ENCODE results near the gene CCDC116. TPM values are rescaled to one million over a fixed set of nuclear protein-coding genes. Genes with fewer than 3 reads are reported as not detected.
"Not testable (repeated sequence)": the region's sequence is repeated elsewhere in the genome, so short reads cannot be mapped to it uniquely, and the experiment has no call there.

Gene CCDC116
- total and polyA plus RNA-seq, 10 of the 15 experiments (the other 5 are each of a cell fraction or from before 2014, with no cell fraction given) = 0.04 to 0.18 (median 0.04) TPM; not detected in 6

DNA sequence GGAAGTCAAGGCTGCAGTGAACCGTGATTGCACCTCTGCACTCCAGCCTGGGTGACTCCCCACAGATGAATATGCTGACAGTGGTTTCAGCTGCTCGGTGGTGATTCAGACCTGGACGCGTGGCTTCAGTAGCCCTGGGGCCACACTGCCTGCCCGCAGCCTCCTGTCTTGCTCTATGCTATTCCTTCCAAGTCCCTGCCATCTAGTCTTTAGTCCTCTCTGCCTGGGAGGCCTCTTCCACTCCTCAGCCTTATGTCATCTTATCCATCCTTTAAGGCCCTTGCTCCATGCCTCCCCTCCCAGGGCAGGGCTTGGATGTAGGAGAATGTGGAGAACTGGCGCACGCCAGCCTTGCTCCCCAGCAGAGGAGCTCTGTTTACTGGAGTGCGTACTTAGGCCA, 25.8 kb upstream of the CCDC116 start:
- Histone ChIP-seq H3K9ac (ENCODE audit: control insufficient read depth, insufficient read depth, low read length) (no peak overlapping the region), H2AFZ (ENCODE audit: control insufficient read depth, low read depth, low read length) (no peak overlapping the region), H3K4me1 (ENCODE audit: control insufficient read depth, insufficient read depth, low read length) (peaks cover 4% of the 10 kb centered on the region; the same call in 1 of the 2 replicates), H4K20me1 (ENCODE audit: control insufficient read depth, insufficient read depth) (peaks cover 3% of the 10 kb centered on the region; the same call in 1 of the 2 replicates), H3K4me2 (ENCODE audit: control insufficient read depth, insufficient read depth) (no peak overlapping the region), H3K27ac (ENCODE audit: control insufficient read depth, insufficient read depth) (no peak overlapping the region), H3K9me3 (replicated peaks; ENCODE audit: control insufficient read depth, insufficient read depth, low read length) (no peaks in the 10 kb centered on the region), H3K27me3 (replicated peaks in 1 of 2; ENCODE audit: control insufficient read depth in 2 of 2, insufficient read depth in 2 of 2, low read length in 1 of 2) (no peaks in the 10 kb centered on the region), H3K36me3 (ENCODE audit: control insufficient read depth in 2 of 2, insufficient read depth in 2 of 2, low read length in 1 of 2) (peaks cover 14 to 20% of the 10 kb centered on the region in 2 experiments), H3K4me3 (no peak overlapping the region), H3K79me2 (ENCODE audit: control insufficient read depth, insufficient read depth, low read length) (peaks cover 49% of the 10 kb centered on the region)
- ChIA-PET POLR2A (interaction anchor here (1.1 to 1.8 kb wide), 3 partner anchors 9 to 23 kb away, joined by 3 to 8 read pairs (median 6); no protein-coding TSS in a partner anchor), SMC1A (ENCODE audit: uncharacterized antibody, unreplicated experiment) (interaction anchor here (1.2 to 3.5 kb wide), 2 partner anchors 10 to 36 kb away, joined by 3 to 12 read pairs; no protein-coding TSS in a partner anchor), CTCF (interaction anchor here (0.7 to 1.4 kb wide), 4 partner anchors 9 to 40 kb away, joined by 3 to 4 read pairs (median 3); no protein-coding TSS in a partner anchor), RAD21 (ENCODE audit: unreplicated experiment) (no interaction called here)
- no peak for FAIRE-seq
- WGBS (ENCODE audit: insufficient coverage, insufficient replicate concordance, low lambda C conversion rate, missing lambda C conversion rate) = 45% methylated on average over 8 of the region's 8 CpGs
- intact Hi-C loops (cut with micrococcal nuclease; ENCODE audit: unreplicated experiment) (no loop called here), in situ Hi-C loops (cut with MboI) (no loop called here)
- no peak for DNase-seq (ENCODE audit: low read depth, low spot score)
- no TSS peak for BruUV-seq (replicated peaks)
- 0 out of 2 replicates have a peak, but pooled peaks have one; percentile 11 for TF ChIP-seq RUNX3 (IDR thresholded peaks at IDR 0.05; ENCODE audit: low read length)
- no peak for TF ChIP-seq MXI1 (IDR thresholded peaks at IDR 0.05; ENCODE audit: low read depth, low read length)
- no peak for TF ChIP-seq ZNF274 (IDR thresholded peaks at IDR 0.05; ENCODE audit: insufficient read depth, insufficient read length)
- no peak for ATAC-seq

DNA sequence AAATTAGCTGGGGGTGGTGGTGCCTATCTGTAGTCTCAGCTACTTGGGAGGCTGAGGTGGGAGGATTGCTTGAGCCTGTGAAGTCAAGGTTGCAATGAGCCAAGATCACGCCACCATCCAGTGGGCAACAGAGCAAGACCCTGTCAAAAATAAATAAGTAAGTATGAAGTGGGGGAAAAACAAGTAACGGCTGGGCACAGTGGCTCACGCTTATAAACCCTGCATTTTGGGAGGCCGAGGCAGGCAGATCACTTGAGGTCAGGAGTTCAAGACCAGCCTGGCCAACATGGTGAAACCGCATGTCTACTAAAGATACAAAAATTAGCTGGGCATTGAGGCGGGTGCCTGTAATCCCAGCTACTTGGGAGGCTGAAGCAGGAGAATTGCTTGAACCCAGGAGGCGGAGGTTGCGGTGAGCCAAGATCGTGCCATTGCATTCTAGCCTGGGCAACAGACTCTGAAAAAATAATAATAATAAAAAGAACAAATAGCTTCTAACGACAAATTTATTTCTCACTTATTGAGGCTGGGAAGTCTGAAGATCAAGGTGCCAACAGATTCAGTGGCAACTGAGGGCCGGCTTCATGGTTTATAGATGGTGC, 22.9 kb upstream of the CCDC116 start:
- RAD21 ChIA-PET (ENCODE audit: unreplicated experiment); H3K27me3 ChIP-seq (replicated peaks in 1 of 2; ENCODE audit: control insufficient read depth in 2 of 2, insufficient read depth in 2 of 2, low read length in 1 of 2); H3K9me3 ChIP-seq (replicated peaks; ENCODE audit: control insufficient read depth, insufficient read depth, low read length); H4K20me1 ChIP-seq (ENCODE audit: control insufficient read depth, insufficient read depth); H3K27ac ChIP-seq (ENCODE audit: control insufficient read depth, insufficient read depth); ATAC-seq; H2AFZ ChIP-seq (ENCODE audit: control insufficient read depth, low read depth, low read length); BruUV-seq (replicated peaks); H3K4me1 ChIP-seq (ENCODE audit: control insufficient read depth, insufficient read depth, low read length); DNase-seq (ENCODE audit: low read depth, low spot score); H3K9ac ChIP-seq (ENCODE audit: control insufficient read depth, insufficient read depth, low read length); H3K4me3 ChIP-seq; H3K4me2 ChIP-seq (ENCODE audit: control insufficient read depth, insufficient read depth); FAIRE-seq; intact Hi-C loops (cut with micrococcal nuclease; ENCODE audit: unreplicated experiment): not testable (repeated sequence)
- H3K79me2 ChIP-seq (ENCODE audit: control insufficient read depth, insufficient read depth, low read length) = peaks cover 40% of the 10 kb centered on the region
- in situ Hi-C loops (cut with MboI) = loop anchor here (10.0 kb wide), 1 partner anchor 515 kb away; no protein-coding TSS in a partner anchor
- POLR2A ChIA-PET = interaction anchor here (0.6 to 0.9 kb wide), 2 partner anchors 33 to 34 kb away, joined by 3 to 5 read pairs; partner anchors contain the start of gene SDF2L1
- CTCF ChIA-PET = interaction anchor here (1.0 to 1.5 kb wide), 2 partner anchors 15 to 19 kb away, joined by 3 to 5 read pairs; no protein-coding TSS in a partner anchor
- SMC1A ChIA-PET (ENCODE audit: uncharacterized antibody, unreplicated experiment) = interaction anchor here (1.6 kb wide), 1 partner anchor 20 kb away, joined by 4 read pairs; the partner anchor contains the start of gene YDJC
- 98% methylated on average over 11 of the region's 11 CpGs for WGBS (ENCODE audit: insufficient coverage, insufficient replicate concordance, low lambda C conversion rate, missing lambda C conversion rate)
- H3K36me3 ChIP-seq (ENCODE audit: control insufficient read depth in 2 of 2, insufficient read depth in 2 of 2, low read length in 1 of 2) = peaks cover 21 to 29% of the 10 kb centered on the region in 2 experiments
